Measurements from ENCODE around the gene NUP107.

The NUP107 gene

GRCh38 chr12:68745904-68746571 lies 59.3 kb downstream of the NUP107 start, which contains the start of gene SLC35E3:
Gene SLC35E3, plus strand, starts transcription at chr12:68746176. Its CDS starts 202 bp downstream, at chr12:68746378.
- Histone ChIP-seq H3K9me3 (ENCODE audit: insufficient read depth, low read length) (no peaks in the 10 kb centered on the region), H3K4me1 (ENCODE audit: low read length) (peaks cover 4% of the 10 kb centered on the region; the same call in 1 of the 2 replicates), H3K36me3 (replicated peaks; ENCODE audit: low read depth, low read length) (peaks cover 10% of the 10 kb centered on the region), H3K79me2 (ENCODE audit: low read length) (peaks cover 9% of the 10 kb centered on the region), H4K20me1 (ENCODE audit: insufficient read depth, low read length) (no peaks in the 10 kb centered on the region; the same call in 1 of the 2 replicates), H3K27me3 (ENCODE audit: low read depth, low read length) (no peaks in the 10 kb centered on the region), H3K27ac (ENCODE audit: low read length) (peak within 1 kb of the TSS; percentile 43), H3K9ac (ENCODE audit: low read length) (peak within 1 kb of the TSS; percentile 79), H2AFZ (ENCODE audit: low read depth, low read length) (peak within 1 kb of the TSS; percentile 95), H3K4me2 (ENCODE audit: low read length) (peak within 1 kb of the TSS; percentile 86), H3K4me3 (ENCODE audit: low read length) (peak within 1 kb of the TSS; percentile 94)
- TF ChIP-seq CTCF (IDR thresholded peaks at IDR 0.05; ENCODE audit: low read depth, low read length) (no peak), EZH2phosphoT487 (IDR thresholded peaks at IDR 0.05; ENCODE audit: low read depth) (no peak)

GRCh38 chr12:68746572-68747180 lies 59.9 kb downstream of the NUP107 start:
- H4K20me1 ChIP-seq (ENCODE audit: insufficient read depth, low read length) = no peaks in the 10 kb centered on the region; the same call in 1 of the 2 replicates
- no peaks in the 10 kb centered on the region for H3K9me3 ChIP-seq (ENCODE audit: insufficient read depth, low read length)
- no peaks in the 10 kb centered on the region for H3K27me3 ChIP-seq (ENCODE audit: low read depth, low read length)
- H3K4me3 ChIP-seq (ENCODE audit: low read length) = peak overlapping the region; percentile 94
- peaks cover 7% of the 10 kb centered on the region for H3K36me3 ChIP-seq (replicated peaks; ENCODE audit: low read depth, low read length)
- TF ChIP-seq CTCF (IDR thresholded peaks at IDR 0.05; ENCODE audit: low read depth, low read length) (no peak), EZH2phosphoT487 (IDR thresholded peaks at IDR 0.05; ENCODE audit: low read depth) (no peak)
- peak overlapping the region; percentile 86 for H3K4me2 ChIP-seq (ENCODE audit: low read length)
- peak overlapping the region; percentile 79 for H3K9ac ChIP-seq (ENCODE audit: low read length)
- peaks cover 9% of the 10 kb centered on the region for H3K79me2 ChIP-seq (ENCODE audit: low read length)
- peak overlapping the region; percentile 31 for H3K27ac ChIP-seq (ENCODE audit: low read length)
- H3K4me1 ChIP-seq (ENCODE audit: low read length) = peaks cover 4% of the 10 kb centered on the region; the same call in 1 of the 2 replicates
- H2AFZ ChIP-seq (ENCODE audit: low read depth, low read length) = peak overlapping the region; percentile 80

- Histone ChIP-seq H3K4me2 (ENCODE audit: low read length) (no peak overlapping the region), H3K9me3 (ENCODE audit: insufficient read depth, low read length) (no peaks in the 10 kb centered on the region), H3K4me3 (ENCODE audit: low read length) (no peak overlapping the region), H3K36me3 (replicated peaks; ENCODE audit: low read depth, low read length) (peaks cover under 1% of the 10 kb centered on the region), H4K20me1 (ENCODE audit: insufficient read depth, low read length) (no peaks in the 10 kb centered on the region; the same call in 1 of the 2 replicates), H3K27ac (ENCODE audit: low read length) (no peak overlapping the region), H3K4me1 (ENCODE audit: low read length) (peaks cover 4% of the 10 kb centered on the region; the same call in 1 of the 2 replicates), H2AFZ (ENCODE audit: low read depth, low read length) (no peak overlapping the region), H3K79me2 (ENCODE audit: low read length) (peaks cover 9% of the 10 kb centered on the region), H3K27me3 (ENCODE audit: low read depth, low read length) (no peaks in the 10 kb centered on the region), H3K9ac (ENCODE audit: low read length) (no peak overlapping the region)
- TF ChIP-seq EZH2phosphoT487 (IDR thresholded peaks at IDR 0.05; ENCODE audit: low read depth) = no peak
- no peak for TF ChIP-seq CTCF (IDR thresholded peaks at IDR 0.05; ENCODE audit: low read depth, low read length)
Measured at GRCh38 chr12:68749443-68749842, 62.7 kb downstream of the NUP107 start.

- Histone ChIP-seq H2AFZ (ENCODE audit: low read depth, low read length) (no peak overlapping the region), H3K9me3 (ENCODE audit: insufficient read depth, low read length) (no peaks in the 10 kb centered on the region), H3K9ac (ENCODE audit: low read length) (no peak overlapping the region), H4K20me1 (ENCODE audit: insufficient read depth, low read length) (no peaks in the 10 kb centered on the region; the same call in 1 of the 2 replicates), H3K4me3 (ENCODE audit: low read length) (no peak overlapping the region), H3K79me2 (ENCODE audit: low read length) (peaks cover 9% of the 10 kb centered on the region), H3K27me3 (ENCODE audit: low read depth, low read length) (no peaks in the 10 kb centered on the region), H3K4me1 (ENCODE audit: low read length) (peaks cover 4% of the 10 kb centered on the region; the same call in 1 of the 2 replicates), H3K36me3 (replicated peaks; ENCODE audit: low read depth, low read length) (peaks cover 5% of the 10 kb centered on the region), H3K4me2 (ENCODE audit: low read length) (no peak overlapping the region), H3K27ac (ENCODE audit: low read length) (no peak overlapping the region)
- TF ChIP-seq EZH2phosphoT487 (IDR thresholded peaks at IDR 0.05; ENCODE audit: low read depth) = no peak
- no peak for TF ChIP-seq CTCF (IDR thresholded peaks at IDR 0.05; ENCODE audit: low read depth, low read length)
Measured at GRCh38 chr12:68749861-68750260, 63.1 kb downstream of the NUP107 start.
